ENCODE results near the gene MGMT. TPM values are rescaled to one million over a fixed set of nuclear protein-coding genes. Genes with fewer than 3 reads are reported as not detected.

The MGMT gene
- total RNA-seq, 2 donors from 2014 or later = 28.6 to 33.7 TPM

DNA sequence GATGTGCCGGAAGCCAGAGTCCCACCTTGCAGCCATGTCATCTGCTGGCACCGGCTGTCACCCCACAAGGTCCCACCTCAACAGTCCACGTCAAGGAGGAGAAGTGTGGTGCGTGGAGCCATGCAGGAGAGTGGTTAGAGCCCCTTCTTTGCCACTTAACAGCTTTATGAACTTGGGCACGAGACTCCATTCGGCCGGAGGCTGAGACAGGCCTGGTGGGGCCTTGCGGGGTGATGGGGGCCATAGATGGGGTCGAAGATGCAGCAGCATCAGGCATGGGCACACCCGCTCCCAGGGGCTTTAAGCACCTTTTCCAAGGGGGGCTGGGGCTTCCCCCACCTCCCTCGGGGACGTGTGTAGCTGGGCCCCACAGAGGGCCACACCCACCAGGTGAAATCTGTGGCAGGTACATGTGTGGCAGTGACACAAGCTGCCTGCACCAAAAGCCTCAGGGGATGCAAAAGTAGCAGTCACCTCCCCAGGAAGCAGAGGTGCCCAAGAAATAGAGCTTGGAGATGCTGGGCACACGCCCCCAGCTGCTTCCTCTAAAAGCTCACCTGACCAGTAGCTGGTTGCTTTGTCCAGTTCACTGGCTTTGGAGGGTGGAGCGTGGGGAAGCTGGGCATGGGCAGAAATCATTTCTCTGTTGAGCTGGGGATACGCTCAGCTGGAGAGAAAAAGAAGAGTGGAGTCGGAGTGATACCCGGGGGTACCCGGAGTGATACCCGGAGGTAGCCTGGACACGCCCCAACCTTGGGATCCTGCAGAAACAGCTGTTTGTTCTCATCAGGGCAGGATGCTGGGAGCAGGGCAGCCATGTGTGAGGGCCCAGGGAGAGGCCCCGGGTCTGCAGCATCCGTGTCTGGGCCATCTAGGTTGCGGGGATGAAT, 297.2 kb downstream of the MGMT start:
- H3K36me3 ChIP-seq (ENCODE audit: control insufficient read depth, insufficient read depth, low read length) = no peaks in the 10 kb centered on the region
- TF ChIP-seq, protein P1, sequence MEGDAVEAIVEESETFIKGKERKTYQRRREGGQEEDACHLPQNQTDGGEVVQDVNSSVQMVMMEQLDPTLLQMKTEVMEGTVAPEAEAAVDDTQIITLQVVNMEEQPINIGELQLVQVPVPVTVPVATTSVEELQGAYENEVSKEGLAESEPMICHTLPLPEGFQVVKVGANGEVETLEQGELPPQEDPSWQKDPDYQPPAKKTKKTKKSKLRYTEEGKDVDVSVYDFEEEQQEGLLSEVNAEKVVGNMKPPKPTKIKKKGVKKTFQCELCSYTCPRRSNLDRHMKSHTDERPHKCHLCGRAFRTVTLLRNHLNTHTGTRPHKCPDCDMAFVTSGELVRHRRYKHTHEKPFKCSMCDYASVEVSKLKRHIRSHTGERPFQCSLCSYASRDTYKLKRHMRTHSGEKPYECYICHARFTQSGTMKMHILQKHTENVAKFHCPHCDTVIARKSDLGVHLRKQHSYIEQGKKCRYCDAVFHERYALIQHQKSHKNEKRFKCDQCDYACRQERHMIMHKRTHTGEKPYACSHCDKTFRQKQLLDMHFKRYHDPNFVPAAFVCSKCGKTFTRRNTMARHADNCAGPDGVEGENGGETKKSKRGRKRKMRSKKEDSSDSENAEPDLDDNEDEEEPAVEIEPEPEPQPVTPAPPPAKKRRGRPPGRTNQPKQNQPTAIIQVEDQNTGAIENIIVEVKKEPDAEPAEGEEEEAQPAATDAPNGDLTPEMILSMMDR (conservative IDR thresholded peaks at IDR 0.05) = no peak

GRCh38 chr10:129764901-129765663, 298.0 kb downstream of the MGMT start:
- H3K27me3 Mint-ChIP-seq (ENCODE audit: insufficient read depth) = peaks cover 1% of the 10 kb centered on the region
- TF ChIP-seq, protein P1 (conservative IDR thresholded peaks at IDR 0.05) = no peak
- DNase-seq = peak; percentile 28
- no peak overlapping the region for H3K4me3 Mint-ChIP-seq
- H3K27ac Mint-ChIP-seq = no peak overlapping the region
- Histone ChIP-seq H3K36me3 (ENCODE audit: control insufficient read depth, insufficient read depth, low read length) (no peaks in the 10 kb centered on the region), H3K4me1 (ENCODE audit: control insufficient read depth, insufficient read depth, low read length) (peaks cover 11% of the 10 kb centered on the region), H3K9ac (ENCODE audit: extremely low read depth, low read length, poor library complexity, severe bottlenecking) (no peak overlapping the region), H3K9me3 (ENCODE audit: control insufficient read depth, low read length) (no peaks in the 10 kb centered on the region), H3K27me3 (ENCODE audit: control insufficient read depth, insufficient read depth, low read length, poor library complexity, severe bottlenecking) (no peaks in the 10 kb centered on the region), H3K4me3 (ENCODE audit: low read length) (no peak overlapping the region), H3K27ac (ENCODE audit: low read depth, low read length) (no peak overlapping the region)
- H3K4me1 Mint-ChIP-seq = peaks cover 13% of the 10 kb centered on the region
- peaks cover 12% of the 10 kb centered on the region for H3K36me3 Mint-ChIP-seq (ENCODE audit: low read depth)
- 96% methylated on average over 9 to 13 of the region's 13 CpGs for WGBS, 2 experiments (ENCODE audit: insufficient coverage in 1 of 2, insufficient read length in 1 of 2)
- no peaks in the 10 kb centered on the region for H3K9me3 Mint-ChIP-seq

More for the DNA sequence above, 297.2 kb downstream of the MGMT start:
- Histone ChIP-seq H3K4me3 (ENCODE audit: low read length) (no peak overlapping the region), H3K27me3 (ENCODE audit: control insufficient read depth, insufficient read depth, low read length, poor library complexity, severe bottlenecking) (no peaks in the 10 kb centered on the region), H3K9me3 (ENCODE audit: control insufficient read depth, low read length) (no peaks in the 10 kb centered on the region), H3K27ac (ENCODE audit: low read depth, low read length) (no peak overlapping the region), H3K4me1 (ENCODE audit: control insufficient read depth, insufficient read depth, low read length) (peaks cover 11% of the 10 kb centered on the region), H3K9ac (ENCODE audit: extremely low read depth, low read length, poor library complexity, severe bottlenecking) (no peak overlapping the region)
- Mint-ChIP-seq H3K27ac (no peak overlapping the region), H3K4me1 (peaks cover 13% of the 10 kb centered on the region), H3K9me3 (no peaks in the 10 kb centered on the region), H3K4me3 (no peak overlapping the region), H3K36me3 (ENCODE audit: low read depth) (peaks cover 6% of the 10 kb centered on the region), H3K27me3 (ENCODE audit: insufficient read depth) (peaks cover 1% of the 10 kb centered on the region)
- WGBS, 2 experiments (ENCODE audit: insufficient coverage in 1 of 2, insufficient read length in 1 of 2) = 93 to 95% methylated on average over 14 to 23 of the region's 23 CpGs
- peak; percentile 24 for DNase-seq

DNA sequence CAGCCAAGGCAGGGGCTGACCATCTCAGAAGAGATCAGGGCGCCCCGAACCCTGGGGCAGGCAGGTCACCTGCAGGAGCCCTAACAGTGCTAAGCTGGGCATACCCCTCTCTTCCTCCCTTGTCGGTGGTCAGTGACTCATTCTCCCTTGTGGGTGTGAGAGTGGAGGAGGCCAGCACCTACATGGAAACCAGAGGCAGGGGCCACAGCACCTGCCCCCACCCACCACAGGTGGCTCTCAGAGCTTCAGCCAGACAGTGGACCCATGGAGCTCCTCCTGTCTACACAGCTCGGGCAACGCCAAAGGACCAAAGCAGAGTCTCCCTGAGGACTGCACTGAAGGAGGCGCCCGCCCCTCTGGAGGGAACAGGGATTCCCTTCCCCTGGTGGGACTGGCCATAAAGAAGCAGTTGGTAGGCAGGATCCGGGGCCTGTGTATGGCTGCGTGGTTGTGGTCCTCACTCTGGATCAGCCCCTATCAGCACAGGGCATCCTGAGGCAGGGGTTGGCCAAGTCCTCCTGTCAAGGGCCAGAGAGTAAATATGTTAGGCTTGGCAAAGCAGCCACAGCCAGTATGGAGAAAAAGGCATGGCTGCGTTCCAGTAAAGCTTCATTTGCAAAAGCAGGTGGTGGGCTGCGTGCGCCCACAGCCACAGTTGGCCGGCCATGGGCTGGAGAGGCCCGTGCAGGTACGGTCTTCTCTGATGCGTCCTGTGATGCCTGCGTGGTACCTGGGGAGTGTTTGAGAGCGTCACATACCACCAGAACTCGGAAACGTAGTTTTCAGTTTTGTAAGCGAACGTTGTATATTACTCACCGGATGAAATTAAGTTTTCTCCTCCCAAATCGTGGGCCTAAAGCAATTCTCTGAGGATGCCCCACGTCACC, 298.9 kb downstream of the MGMT start:
- Histone ChIP-seq H3K36me3 (ENCODE audit: control insufficient read depth, insufficient read depth, low read length) (no peaks in the 10 kb centered on the region), H3K4me3 (ENCODE audit: low read length) (no peak overlapping the region), H3K27ac (ENCODE audit: low read depth, low read length) (no peak overlapping the region), H3K9me3 (ENCODE audit: control insufficient read depth, low read length) (no peaks in the 10 kb centered on the region), H3K27me3 (ENCODE audit: control insufficient read depth, insufficient read depth, low read length, poor library complexity, severe bottlenecking) (no peaks in the 10 kb centered on the region), H3K4me1 (ENCODE audit: control insufficient read depth, insufficient read depth, low read length) (peaks cover 11% of the 10 kb centered on the region), H3K9ac (ENCODE audit: extremely low read depth, low read length, poor library complexity, severe bottlenecking) (no peak overlapping the region)
- TF ChIP-seq, protein P1 (conservative IDR thresholded peaks at IDR 0.05) = no peak
- H3K4me1 Mint-ChIP-seq = peaks cover 13% of the 10 kb centered on the region
- peaks cover 12% of the 10 kb centered on the region for H3K36me3 Mint-ChIP-seq (ENCODE audit: low read depth)
- H3K9me3 Mint-ChIP-seq = no peaks in the 10 kb centered on the region
- H3K4me3 Mint-ChIP-seq = no peak overlapping the region
- DNase-seq = peak; percentile 38
- no peak overlapping the region for H3K27ac Mint-ChIP-seq
- WGBS, 2 experiments (ENCODE audit: insufficient coverage in 1 of 2, insufficient read length in 1 of 2) = 95 to 96% methylated on average over 20 to 25 of the region's 25 CpGs
- H3K27me3 Mint-ChIP-seq (ENCODE audit: insufficient read depth) = peaks cover 1% of the 10 kb centered on the region

All from endodermal cell (in vitro differentiated cells).